Skin epidermis (tissue), 12 donors: ENCODE measurements around the gene VIPR2.

Experiments
- H3K27ac ChIP-seq, 21 experiments: fragments of 200-600 bp; sonication (generic) in 11 of 21; one replicate each; pipeline ENCODE4 v1.5.0; 2020; ENCODE audit warnings: mild to moderate bottlenecking in 3 of 21, inconsistent platforms in 2 of 21, moderate library complexity in 2 of 21
- H3K4me3 ChIP-seq, 7 experiments: fragments of 200-600 bp; sonication (generic) in 2 of 7; one replicate each; pipeline ENCODE4 v1.5.0; 2020; ENCODE audit warnings: inconsistent platforms in 2 of 7, mild to moderate bottlenecking in 2 of 7, moderate library complexity in 1 of 7

The VIPR2 gene

GRCh38 chr7:159022238-159022993 lies 122.3 kb downstream of the VIPR2 start:
- Histone ChIP-seq H3K4me3 (no peak overlapping the region), H3K27ac (no peak overlapping the region)

- H3K4me3 ChIP-seq = no peak overlapping the region
- no peak overlapping the region for H3K27ac ChIP-seq
These were observed 123.7 kb downstream of the VIPR2 start for GRCh38 chr7:159020987-159021386.

- H3K27ac ChIP-seq = no peak overlapping the region
- H3K4me3 ChIP-seq = no peak overlapping the region
These were observed 125.6 kb downstream of the VIPR2 start for GRCh38 chr7:159019111-159019510.

- Histone ChIP-seq H3K4me3 (no peak overlapping the region), H3K27ac (no peak overlapping the region)
These were observed 126.9 kb downstream of the VIPR2 start for GRCh38 chr7:159017741-159018140.

GRCh38 chr7:159017210-159017609 lies 127.5 kb downstream of the VIPR2 start:
- H3K27ac ChIP-seq = no peak overlapping the region
- H3K4me3 ChIP-seq = no peak overlapping the region

- Histone ChIP-seq H3K27ac (no peak overlapping the region), H3K4me3 (no peak overlapping the region)
These were observed 128.1 kb downstream of the VIPR2 start for GRCh38 chr7:159016591-159016990.

- Histone ChIP-seq H3K4me3 (no peak overlapping the region), H3K27ac (peak overlapping the region in 1 of 21 experiments; percentile 12)
These were observed 128.9 kb downstream of the VIPR2 start for GRCh38 chr7:159015454-159016410.

GRCh38 chr7:159015081-159015453 lies 129.6 kb downstream of the VIPR2 start:
- Histone ChIP-seq H3K4me3 (no peak overlapping the region), H3K27ac (peak overlapping the region in 1 of 21 experiments; percentile 12)

- H3K4me3 ChIP-seq = no peak overlapping the region
- no peak overlapping the region for H3K27ac ChIP-seq
These were observed 130.2 kb downstream of the VIPR2 start for GRCh38 chr7:159014297-159015062.

GRCh38 chr7:159013825-159014289 lies 130.8 kb downstream of the VIPR2 start:
- no peak overlapping the region for H3K27ac ChIP-seq
- no peak overlapping the region for H3K4me3 ChIP-seq

GRCh38 chr7:159013181-159013690 lies 131.4 kb downstream of the VIPR2 start:
- Histone ChIP-seq H3K27ac (no peak overlapping the region), H3K4me3 (no peak overlapping the region)

GRCh38 chr7:159012353-159013069 lies 132.2 kb downstream of the VIPR2 start:
- Histone ChIP-seq H3K4me3 (no peak overlapping the region), H3K27ac (no peak overlapping the region)

GRCh38 chr7:159011722-159012022 lies 133.0 kb downstream of the VIPR2 start:
- peak overlapping the region in 1 of 21 experiments; percentile 41 for H3K27ac ChIP-seq
- no peak overlapping the region for H3K4me3 ChIP-seq

GRCh38 chr7:159010937-159011721 lies 133.5 kb downstream of the VIPR2 start:
- Histone ChIP-seq H3K4me3 (no peak overlapping the region), H3K27ac (peak overlapping the region in 1 of 21 experiments; percentile 41)

- H3K27ac ChIP-seq = no peak overlapping the region
These were observed 134.3 kb downstream of the VIPR2 start for GRCh38 chr7:159010411-159010810.

GRCh38 chr7:159009951-159010350 lies 134.7 kb downstream of the VIPR2 start:
- Histone ChIP-seq H3K27ac (no peak overlapping the region), H3K4me3 (no peak overlapping the region)

More at GRCh38 chr7:159010411-159010810, 134.3 kb downstream of the VIPR2 start:
- H3K4me3 ChIP-seq = no peak overlapping the region

- Histone ChIP-seq H3K4me3 (no peak overlapping the region), H3K27ac (no peak overlapping the region)
These were observed 136.2 kb downstream of the VIPR2 start for GRCh38 chr7:159008417-159008816.

- H3K4me3 ChIP-seq = no peak overlapping the region
- H3K27ac ChIP-seq = no peak overlapping the region
These were observed 136.7 kb downstream of the VIPR2 start for GRCh38 chr7:159007996-159008389.
